Kidney tubule cell (primary cell): ENCODE data around the gene TRNAU1AP.
"Not testable (repeated sequence)": the region's sequence is repeated elsewhere in the genome, so short reads cannot be mapped to it uniquely, and the experiment has no call there.

Experiments
- DNase-seq: peaks from one replicate; pipeline ENCODE4 v3.0.0-alpha.2; 2018; ENCODE audit warnings: low spot score

TRNAU1AP gene

GRCh38 chr1:28521502-28522164 is 31.3 kb upstream of the TRNAU1AP start:
- no peak for DNase-seq

DNA sequence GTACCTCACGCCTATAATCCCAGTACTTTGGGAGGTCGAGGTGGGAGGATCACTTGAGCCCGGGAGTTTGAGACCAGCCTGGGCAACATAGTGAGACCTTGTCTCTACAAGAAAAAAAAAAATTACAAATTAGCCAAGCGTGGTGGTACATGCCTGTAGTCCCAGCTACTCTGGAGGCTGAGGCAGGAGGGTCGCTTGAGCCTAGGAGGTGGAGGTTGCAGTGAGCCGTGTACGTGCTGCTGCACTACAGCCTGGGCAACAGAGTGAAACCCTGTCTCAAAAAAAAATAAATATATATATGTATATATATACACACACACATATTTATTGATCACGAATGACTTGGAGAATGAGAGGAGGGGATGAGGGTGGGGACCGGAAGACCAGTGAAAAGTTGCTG is 30.3 kb upstream of the TRNAU1AP start:
- DNase-seq: not testable (repeated sequence)

GRCh38 chr1:28525002-28525642 is 27.8 kb upstream of the TRNAU1AP start:
- DNase-seq: not testable (repeated sequence)

DNA sequence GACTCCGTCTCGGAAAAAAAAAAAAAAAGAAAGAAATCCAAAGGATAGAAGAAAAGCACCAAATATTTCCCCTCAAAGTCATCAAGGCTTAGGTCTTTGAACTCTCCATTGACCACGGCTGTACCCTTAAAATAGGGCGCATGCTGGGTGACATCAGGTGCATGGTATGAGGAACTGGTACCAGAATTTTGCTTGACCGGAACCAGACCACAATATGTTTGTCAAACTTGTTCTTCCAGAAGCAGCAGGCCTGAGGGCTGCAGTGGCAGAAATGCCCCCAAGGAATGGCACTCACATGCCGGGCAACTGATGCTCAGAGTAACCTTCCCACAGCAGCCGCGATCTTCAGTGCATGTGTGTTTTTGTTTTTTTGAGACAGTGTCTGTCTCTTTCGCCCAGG is 26.0 kb upstream of the TRNAU1AP start:
- DNase-seq: peak; percentile 99

DNA sequence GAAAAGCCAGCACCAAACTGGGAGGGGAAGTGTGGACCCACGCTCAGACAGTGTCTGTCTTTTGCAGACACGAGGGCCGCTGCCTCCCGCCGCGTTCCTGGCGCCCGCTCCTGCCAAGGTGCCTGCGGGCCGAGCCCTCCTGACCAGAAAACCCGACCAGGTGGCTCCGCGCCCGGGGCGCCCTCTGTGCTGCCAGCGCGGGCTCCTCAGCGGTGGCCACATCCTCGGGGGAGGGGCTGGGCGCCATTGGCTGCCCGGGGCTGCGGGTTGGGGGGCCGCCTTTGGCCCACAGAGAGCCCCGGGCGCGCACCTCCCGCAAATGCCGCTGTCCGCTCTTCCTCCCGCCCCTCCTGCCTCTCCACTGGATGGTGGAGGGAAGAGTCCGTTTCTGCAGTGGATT is 22.4 kb upstream of the TRNAU1AP start:
- no peak for DNase-seq

- DNase-seq: no peak
These were observed 18.2 kb upstream of the TRNAU1AP start for GRCh38 chr1:28534671-28535070.

DNA sequence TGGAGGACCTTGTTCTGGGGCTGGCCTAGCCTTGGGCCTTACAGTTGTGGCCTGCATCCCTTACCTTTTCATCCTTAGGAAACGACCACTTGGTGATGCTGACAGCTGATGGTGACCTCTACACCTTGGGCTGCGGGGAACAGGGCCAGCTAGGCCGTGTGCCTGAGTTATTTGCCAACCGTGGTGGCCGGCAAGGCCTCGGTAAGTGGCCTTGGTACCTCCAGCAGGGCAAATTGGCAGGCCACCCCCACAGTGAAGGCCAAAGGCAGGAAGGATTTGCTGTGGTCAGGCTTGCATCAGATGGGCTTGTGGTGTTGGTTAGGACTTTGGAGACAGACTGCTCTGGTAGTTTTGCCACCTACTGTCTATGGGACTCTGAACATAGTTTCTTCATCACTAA is 17.7 kb upstream of the TRNAU1AP start:
- DNase-seq: no peak

GRCh38 chr1:28537457-28538199 is 15.3 kb upstream of the TRNAU1AP start:
- DNase-seq: no peak

GRCh38 chr1:28538286-28538685 is 14.6 kb upstream of the TRNAU1AP start:
- DNase-seq: no peak

- peak; percentile 35 for DNase-seq
These were observed 12.2 kb upstream of the TRNAU1AP start for GRCh38 chr1:28540651-28541050.

DNA sequence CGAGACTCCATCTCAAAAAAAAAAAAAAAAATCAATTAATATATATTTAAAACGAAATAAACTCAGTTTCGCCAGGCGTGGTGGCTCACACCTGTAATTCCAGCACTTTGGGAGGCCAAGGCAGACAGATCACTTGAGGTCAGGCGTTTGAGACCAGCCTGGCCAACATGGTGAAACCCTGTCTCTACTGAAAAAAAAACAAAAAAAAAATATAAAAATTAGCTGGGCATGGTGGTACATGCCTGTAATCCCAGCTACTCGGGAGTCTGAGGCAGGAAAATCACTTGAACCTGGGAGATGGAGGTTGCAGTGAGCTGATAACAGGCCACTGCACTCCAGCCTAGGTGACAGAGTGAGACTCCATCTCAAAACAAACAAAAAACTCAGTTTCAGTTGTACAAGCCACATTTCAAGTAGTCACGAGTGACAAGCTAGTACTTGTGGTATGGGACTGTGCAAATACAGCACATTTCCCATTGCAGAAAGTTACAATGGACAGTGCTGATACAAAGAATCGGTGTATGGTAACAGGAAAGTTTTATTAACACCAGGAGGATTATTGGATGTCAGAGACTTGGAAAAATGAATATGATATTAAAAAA is 11.4 kb upstream of the TRNAU1AP start:
- not testable (repeated sequence) for DNase-seq

GRCh38 chr1:28545246-28545628 is 7.6 kb upstream of the TRNAU1AP start:
- no peak for DNase-seq

- DNase-seq: no peak
These were observed 4.6 kb upstream of the TRNAU1AP start for GRCh38 chr1:28548318-28548717.

DNA sequence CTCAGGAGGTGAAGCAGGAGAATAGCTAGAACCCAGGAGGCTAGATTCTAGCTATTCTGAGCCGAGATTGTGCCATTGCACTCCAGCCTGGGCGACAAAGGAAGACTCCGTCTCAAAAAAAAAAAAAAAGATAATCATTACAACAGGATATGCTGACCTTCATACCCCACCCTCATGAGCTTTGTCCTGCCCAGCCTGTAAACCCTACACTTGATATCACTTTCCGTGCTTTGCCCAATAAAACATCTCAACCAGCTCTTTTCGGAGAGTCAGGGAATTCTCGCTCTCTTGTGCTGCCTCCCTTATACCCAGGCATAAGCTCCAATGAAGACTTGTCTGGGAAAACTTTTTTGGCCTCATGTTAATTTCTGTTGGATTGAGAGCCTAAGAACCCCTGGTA is 1.5 kb upstream of the TRNAU1AP start:
- DNase-seq: no peak

DNA sequence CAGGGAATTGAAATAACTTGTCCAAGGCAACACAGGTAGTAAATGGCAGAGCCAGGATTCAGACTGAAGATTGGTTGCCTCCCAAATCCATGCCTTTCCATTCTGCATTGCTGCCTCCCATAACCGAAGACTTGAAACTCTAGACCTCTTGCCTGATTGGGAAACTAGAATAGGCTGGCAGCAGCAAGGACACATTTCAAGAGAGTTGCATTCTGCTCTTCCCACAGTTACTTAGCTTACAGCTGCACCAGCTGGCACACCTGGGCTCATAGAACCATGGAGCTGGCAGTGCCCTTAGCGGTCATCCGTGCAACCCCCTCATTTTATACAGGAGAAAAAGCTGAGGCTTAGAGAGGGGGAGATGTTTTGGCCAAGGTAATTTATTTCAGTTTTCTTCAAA is 8.0 kb downstream of the TRNAU1AP start:
- DNase-seq: no peak

DNA sequence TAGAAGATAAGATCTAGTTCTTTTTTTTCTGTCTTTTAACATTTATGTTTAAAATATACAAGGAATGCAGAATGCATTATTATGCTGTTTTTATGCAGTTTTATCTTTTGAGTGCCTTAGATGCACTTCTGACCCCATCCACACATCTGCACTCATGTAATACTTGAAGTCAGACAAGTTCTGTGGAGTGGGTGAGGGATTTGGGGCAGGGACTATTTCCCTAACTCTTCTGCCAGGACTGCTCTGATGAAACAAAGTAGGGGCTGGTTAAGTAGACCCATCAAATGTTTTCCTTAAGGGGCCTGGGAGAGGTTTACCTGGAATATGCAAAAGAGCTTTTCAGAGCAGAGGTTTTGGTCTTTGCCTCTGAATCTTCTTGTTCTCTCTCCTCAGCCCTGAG is 11.4 kb downstream of the TRNAU1AP start:
- DNase-seq: no peak

DNA sequence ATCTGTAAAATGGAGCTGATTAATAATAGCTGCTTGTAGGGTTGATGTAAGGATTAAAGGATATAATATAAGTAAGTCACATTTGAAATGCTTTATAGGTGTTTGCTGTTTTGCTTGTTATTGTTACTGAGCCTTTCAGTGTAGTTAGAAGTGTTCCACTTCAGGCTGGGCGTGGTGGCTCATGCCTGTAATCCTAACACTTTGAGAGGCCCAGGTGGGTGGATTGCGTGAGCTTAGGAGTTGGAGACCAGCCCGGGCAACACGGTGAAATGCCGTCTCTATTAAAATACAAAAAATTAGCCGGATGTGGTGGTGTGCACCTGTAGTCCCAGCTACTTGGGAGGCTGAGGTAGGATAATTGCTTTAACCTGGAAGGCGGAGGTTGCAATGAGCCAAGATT is 12.2 kb downstream of the TRNAU1AP start:
- DNase-seq: no peak

DNA sequence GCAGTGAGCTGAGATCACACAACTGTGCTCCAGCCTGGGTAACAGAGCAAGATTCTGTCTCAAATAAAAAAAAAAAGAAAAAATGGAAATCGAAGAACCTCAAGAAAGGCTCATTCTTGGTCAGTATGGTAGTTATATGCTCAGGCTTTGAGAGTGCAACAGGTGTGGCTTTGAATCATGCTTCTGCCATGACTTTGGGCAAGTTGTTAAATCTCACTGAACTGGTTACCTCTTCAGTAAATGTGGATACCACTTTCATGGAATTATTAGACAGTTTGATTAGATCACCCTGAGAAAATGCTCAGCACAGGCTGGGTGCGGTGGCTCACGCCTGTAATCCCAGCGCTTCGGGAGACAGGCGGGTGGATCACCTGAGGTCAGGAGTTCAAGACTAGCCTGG is 12.8 kb downstream of the TRNAU1AP start:
- DNase-seq: no peak

DNA sequence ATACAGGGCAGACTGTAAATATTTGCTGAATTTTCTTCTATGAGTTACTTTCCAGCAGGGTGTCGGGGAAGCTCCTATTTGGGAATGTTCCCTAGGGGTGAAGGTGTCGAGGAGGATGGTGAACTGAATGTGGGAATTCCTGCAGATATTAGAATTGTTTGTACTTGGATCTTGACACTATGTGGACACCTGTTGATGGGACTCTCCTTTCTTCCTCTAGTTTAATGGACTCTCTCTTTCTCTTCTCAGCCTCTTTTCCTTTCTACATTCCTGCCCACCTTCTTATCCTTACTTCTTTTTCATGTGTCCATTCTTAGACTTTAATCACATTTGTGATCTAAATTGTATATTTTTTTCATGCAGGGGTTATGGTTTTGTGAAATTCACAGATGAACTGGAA is 14.0 kb downstream of the TRNAU1AP start:
- no peak for DNase-seq

DNA sequence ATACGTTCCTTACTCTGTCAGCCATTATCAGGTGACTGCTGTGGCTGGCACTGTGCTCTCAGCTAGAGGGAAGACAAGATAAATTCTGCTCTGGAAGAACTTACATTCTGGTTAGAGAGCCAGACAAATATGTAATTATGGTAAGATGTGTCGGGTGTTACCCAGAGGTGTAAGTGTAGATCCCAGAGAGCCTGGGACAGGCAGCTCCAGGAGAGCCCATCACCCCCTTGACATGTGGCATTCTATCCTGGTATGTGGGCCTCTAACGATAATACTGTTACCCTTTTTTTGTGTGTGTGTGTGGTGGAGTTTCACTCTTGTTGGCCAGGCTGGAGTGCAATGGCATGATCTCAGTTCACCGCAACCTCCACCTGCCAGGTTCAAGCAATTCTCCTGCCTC is 19.0 kb downstream of the TRNAU1AP start:
- no peak for DNase-seq

DNA sequence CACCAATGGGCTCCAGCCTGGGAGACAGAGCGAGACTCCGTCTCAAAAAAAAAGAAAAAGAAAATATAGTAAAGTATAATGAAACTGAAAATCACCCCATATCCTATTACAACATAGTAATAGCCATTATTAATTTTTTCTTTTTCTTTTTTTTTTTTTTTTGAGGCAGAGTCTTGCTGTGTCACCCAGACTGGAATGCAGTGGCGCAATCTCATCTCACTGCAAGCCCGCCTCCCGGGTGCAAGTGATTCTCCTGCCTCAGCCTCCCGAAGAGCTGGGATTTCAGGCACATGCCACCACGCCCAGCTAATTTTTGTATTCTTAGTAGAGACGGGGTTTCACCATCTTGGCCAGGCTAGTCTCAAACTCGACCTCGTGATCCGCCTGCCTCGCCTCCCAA is 20.0 kb downstream of the TRNAU1AP start:
- not testable (repeated sequence) for DNase-seq

DNA sequence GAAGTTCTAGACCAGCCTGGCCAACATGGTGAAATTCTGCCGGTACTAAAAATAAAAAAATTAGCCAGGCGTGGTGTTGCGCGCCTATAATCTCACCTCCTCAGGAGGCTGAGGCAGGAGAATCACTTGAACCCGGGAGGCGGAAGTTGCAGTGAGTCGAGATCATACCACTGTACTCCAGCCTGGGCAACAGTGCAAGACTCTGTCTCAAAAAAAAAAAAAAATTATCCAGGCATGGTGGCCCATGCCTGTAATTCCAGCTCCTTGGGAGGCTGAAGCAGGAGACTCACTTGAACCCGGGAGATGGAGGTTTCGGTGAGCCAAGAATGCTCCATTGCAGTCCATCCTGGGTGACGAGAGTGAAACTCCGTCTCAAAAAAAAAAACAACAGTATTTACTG is 20.7 kb downstream of the TRNAU1AP start:
- DNase-seq: no peak
